ENCODE results near the gene KRT85.
"Not testable (repeated sequence)": the region's sequence is repeated elsewhere in the genome, so short reads cannot be mapped to it uniquely, and the experiment has no call there.

KRT85 gene

GRCh38 chr12:52318241-52318990, 48.9 kb downstream of the KRT85 start:
- H3K4me3 ChIP-seq (ENCODE audit: control insufficient read depth, low read depth, low read length) = no peak overlapping the region

GRCh38 chr12:52317468-52318052, 49.7 kb downstream of the KRT85 start:
- no peak for DNase-seq (ENCODE audit: low read depth)
- TF ChIP-seq CTCF (conservative IDR thresholded peaks at IDR 0.05; ENCODE audit: control insufficient read depth, insufficient read depth, low read depth, low read length) = no peak

More at GRCh38 chr12:52318241-52318990, 48.9 kb downstream of the KRT85 start:
- TF ChIP-seq CTCF (conservative IDR thresholded peaks at IDR 0.05; ENCODE audit: control insufficient read depth, insufficient read depth, low read depth, low read length) = no peak
- no peak for DNase-seq (ENCODE audit: low read depth)

GRCh38 chr12:52316701-52317100, 50.6 kb downstream of the KRT85 start:
- no peak for DNase-seq (ENCODE audit: low read depth)
- TF ChIP-seq CTCF (conservative IDR thresholded peaks at IDR 0.05; ENCODE audit: control insufficient read depth, insufficient read depth, low read depth, low read length) = no peak
- H3K4me3 ChIP-seq (ENCODE audit: control insufficient read depth, low read depth, low read length) = no peak overlapping the region

More at GRCh38 chr12:52317468-52318052, 49.7 kb downstream of the KRT85 start:
- H3K4me3 ChIP-seq (ENCODE audit: control insufficient read depth, low read depth, low read length) = no peak overlapping the region

GRCh38 chr12:52316290-52316689, 51.0 kb downstream of the KRT85 start:
- TF ChIP-seq CTCF (conservative IDR thresholded peaks at IDR 0.05; ENCODE audit: control insufficient read depth, insufficient read depth, low read depth, low read length) = no peak
- DNase-seq (ENCODE audit: low read depth) = no peak
- H3K4me3 ChIP-seq (ENCODE audit: control insufficient read depth, low read depth, low read length) = no peak overlapping the region

- DNase-seq (ENCODE audit: low read depth); H3K4me3 ChIP-seq (ENCODE audit: control insufficient read depth, low read depth, low read length): not testable (repeated sequence)
- TF ChIP-seq CTCF (conservative IDR thresholded peaks at IDR 0.05; ENCODE audit: control insufficient read depth, insufficient read depth, low read depth, low read length) = peak; percentile 37
Observed at GRCh38 chr12:52315721-52316120, 51.6 kb downstream of the KRT85 start.

- TF ChIP-seq CTCF (conservative IDR thresholded peaks at IDR 0.05; ENCODE audit: control insufficient read depth, insufficient read depth, low read depth, low read length) = no peak
- no peak for DNase-seq (ENCODE audit: low read depth)
- no peak overlapping the region for H3K4me3 ChIP-seq (ENCODE audit: control insufficient read depth, low read depth, low read length)
Observed at GRCh38 chr12:52314511-52314910, 52.8 kb downstream of the KRT85 start.
